Stimulated activated effector memory CD8-positive, alpha-beta T cell treated with anti-CD3 and anti-CD28 coated beads, Interleukin-12 subunit alpha, Interleukin-12 subunit beta, amount 100 ng/mL, for 72 hours (primary cell): ENCODE results near the gene GAK.

ENCODE experiments used
- ATAC-seq: fragments of 150-1000 bp; cut with Tn5 transposase; 2 replicates; pipeline ENCODE4 v1.10.0; 2021
- DNase-seq, 2 donors: peaks; one replicate each; pipeline ENCODE4 v3.0.0; 2021 to 2022; ENCODE audit warnings: low spot score in 2 of 2
- H3K27ac Mint-ChIP-seq: one replicate; pipeline ENCODE4 v1.8.0; 2022; ENCODE audit warnings: mild to moderate bottlenecking, mixed read lengths
- H3K36me3 Mint-ChIP-seq: one replicate; pipeline ENCODE4 v1.8.0; 2022; ENCODE audit warnings: mild to moderate bottlenecking, mixed read lengths
- H3K4me1 Mint-ChIP-seq: one replicate; pipeline ENCODE4 v1.8.0; 2022; ENCODE audit warnings: mixed read lengths
- H3K4me3 Mint-ChIP-seq: one replicate; pipeline ENCODE4 v1.8.0; 2022; ENCODE audit warnings: mild to moderate bottlenecking, mixed read lengths
- H3K9me3 Mint-ChIP-seq: one replicate; pipeline ENCODE4 v1.8.0; 2022; ENCODE audit warnings: mixed read lengths

GAK gene

GRCh38 chr4:872241-872981, 59.7 kb downstream of the GAK start:
- Mint-ChIP-seq H3K9me3 (no peaks in the 10 kb centered on the region), H3K27ac (no peak overlapping the region), H3K4me3 (no peak overlapping the region), H3K36me3 (peaks cover 83% of the 10 kb centered on the region), H3K4me1 (peaks cover 7% of the 10 kb centered on the region)
- DNase-seq (no peak), ATAC-seq (no peak)

GRCh38 chr4:871484-871883, 60.6 kb downstream of the GAK start:
- Mint-ChIP-seq H3K4me3 (no peak overlapping the region), H3K36me3 (peaks cover 82% of the 10 kb centered on the region)

GRCh38 chr4:870951-871350, 61.2 kb downstream of the GAK start:
- peaks cover 7% of the 10 kb centered on the region for H3K4me1 Mint-ChIP-seq
- H3K27ac Mint-ChIP-seq: no peak overlapping the region
- no peak overlapping the region for H3K4me3 Mint-ChIP-seq
- no peaks in the 10 kb centered on the region for H3K9me3 Mint-ChIP-seq
- peaks cover 82% of the 10 kb centered on the region for H3K36me3 Mint-ChIP-seq
- DNase-seq (no peak), ATAC-seq (no peak)

More at GRCh38 chr4:871484-871883, 60.6 kb downstream of the GAK start:
- peaks cover 7% of the 10 kb centered on the region for H3K4me1 Mint-ChIP-seq
- no peaks in the 10 kb centered on the region for H3K9me3 Mint-ChIP-seq
- DNase-seq (no peak), ATAC-seq (no peak)
- no peak overlapping the region for H3K27ac Mint-ChIP-seq

- Mint-ChIP-seq H3K4me1 (peaks cover 7% of the 10 kb centered on the region), H3K4me3 (no peak overlapping the region), H3K36me3 (peaks cover 82% of the 10 kb centered on the region), H3K9me3 (no peaks in the 10 kb centered on the region), H3K27ac (no peak overlapping the region)
- no peak for DNase-seq
- ATAC-seq: no peak
Observed at GRCh38 chr4:869776-870175, 62.3 kb downstream of the GAK start.

- peaks cover 7% of the 10 kb centered on the region for H3K4me1 Mint-ChIP-seq
- H3K27ac Mint-ChIP-seq: no peak overlapping the region
- no peak for ATAC-seq
- H3K36me3 Mint-ChIP-seq: peaks cover 82% of the 10 kb centered on the region
- H3K4me3 Mint-ChIP-seq: no peak overlapping the region
- DNase-seq: no peak
- no peaks in the 10 kb centered on the region for H3K9me3 Mint-ChIP-seq
Observed at GRCh38 chr4:868421-868820, 63.7 kb downstream of the GAK start.

- no peak for DNase-seq
- Mint-ChIP-seq H3K27ac (no peak overlapping the region), H3K9me3 (no peaks in the 10 kb centered on the region), H3K36me3 (peaks cover 84% of the 10 kb centered on the region), H3K4me1 (peaks cover 7% of the 10 kb centered on the region), H3K4me3 (no peak overlapping the region)
- ATAC-seq: no peak
Observed at GRCh38 chr4:867526-868250, 64.4 kb downstream of the GAK start.

GRCh38 chr4:866761-867390, 65.2 kb downstream of the GAK start:
- ATAC-seq: peak; percentile 63
- Mint-ChIP-seq H3K9me3 (no peaks in the 10 kb centered on the region), H3K4me3 (no peak overlapping the region), H3K4me1 (peaks cover 7% of the 10 kb centered on the region), H3K27ac (no peak overlapping the region), H3K36me3 (peaks cover 90% of the 10 kb centered on the region)
- no peak for DNase-seq

- no peak for DNase-seq
- no peak for ATAC-seq
- H3K9me3 Mint-ChIP-seq: no peaks in the 10 kb centered on the region
- H3K27ac Mint-ChIP-seq: peak overlapping the region; percentile 76
- peaks cover 7% of the 10 kb centered on the region for H3K4me1 Mint-ChIP-seq
- no peak overlapping the region for H3K4me3 Mint-ChIP-seq
- peaks cover 90% of the 10 kb centered on the region for H3K36me3 Mint-ChIP-seq
Observed at GRCh38 chr4:866068-866760, 65.9 kb downstream of the GAK start.

GRCh38 chr4:865572-865971, 66.5 kb downstream of the GAK start:
- Mint-ChIP-seq H3K27ac (peak overlapping the region; percentile 76), H3K4me3 (no peak overlapping the region), H3K9me3 (no peaks in the 10 kb centered on the region), H3K36me3 (peaks cover 90% of the 10 kb centered on the region), H3K4me1 (peaks cover 7% of the 10 kb centered on the region)
- DNase-seq (no peak), ATAC-seq (no peak)

GRCh38 chr4:865121-865465, 67.0 kb downstream of the GAK start:
- no peak overlapping the region for H3K27ac Mint-ChIP-seq
- H3K36me3 Mint-ChIP-seq: peaks cover 91% of the 10 kb centered on the region
- DNase-seq (no peak), ATAC-seq (no peak)
- no peaks in the 10 kb centered on the region for H3K9me3 Mint-ChIP-seq
- H3K4me3 Mint-ChIP-seq: no peak overlapping the region
- peaks cover 5% of the 10 kb centered on the region for H3K4me1 Mint-ChIP-seq

- no peaks in the 10 kb centered on the region for H3K9me3 Mint-ChIP-seq
- peaks cover under 1% of the 10 kb centered on the region for H3K4me1 Mint-ChIP-seq
- DNase-seq (no peak), ATAC-seq (no peak)
- no peak overlapping the region for H3K27ac Mint-ChIP-seq
- H3K4me3 Mint-ChIP-seq: no peak overlapping the region
- H3K36me3 Mint-ChIP-seq: peaks cover 93% of the 10 kb centered on the region
Observed at GRCh38 chr4:864456-865120, 67.5 kb downstream of the GAK start.

GRCh38 chr4:860561-860960, 71.6 kb downstream of the GAK start:
- H3K4me1 Mint-ChIP-seq: peaks cover 20% of the 10 kb centered on the region
- ATAC-seq (no peak), DNase-seq (no peak)
- peaks cover 99% of the 10 kb centered on the region for H3K36me3 Mint-ChIP-seq
- H3K9me3 Mint-ChIP-seq: peaks cover 11% of the 10 kb centered on the region
- H3K4me3 Mint-ChIP-seq: no peak overlapping the region
- no peak overlapping the region for H3K27ac Mint-ChIP-seq

GRCh38 chr4:859496-859895, 72.6 kb downstream of the GAK start:
- Mint-ChIP-seq H3K27ac (no peak overlapping the region), H3K36me3 (peaks cover 99% of the 10 kb centered on the region), H3K4me1 (peaks cover 20% of the 10 kb centered on the region), H3K4me3 (no peak overlapping the region), H3K9me3 (peaks cover 11% of the 10 kb centered on the region)
- DNase-seq (no peak), ATAC-seq (no peak)

GRCh38 chr4:858831-859451, 73.2 kb downstream of the GAK start:
- no peak for DNase-seq
- peaks cover 20% of the 10 kb centered on the region for H3K4me1 Mint-ChIP-seq
- peaks cover 11% of the 10 kb centered on the region for H3K9me3 Mint-ChIP-seq
- H3K36me3 Mint-ChIP-seq: peaks cover 95% of the 10 kb centered on the region
- no peak for ATAC-seq
- no peak overlapping the region for H3K4me3 Mint-ChIP-seq
- H3K27ac Mint-ChIP-seq: peak overlapping the region; percentile 83
